NCI-H2227 (cell line): ENCODE data around the gene HNRNPA1.

Experiments used
- DNase-seq: peaks from one replicate; lab custom pipeline; 2025; ENCODE audit not compliant: unreplicated experiment; lab: John Stamatoyannopoulos, UW

Gene HNRNPA1

GRCh38 chr12:54333420-54334034 is 53.0 kb downstream of the HNRNPA1 start:
- no peak for DNase-seq
